ENCODE results near the gene PGLYRP2. TPM values are rescaled to one million over a fixed set of nuclear protein-coding genes. Genes with fewer than 3 reads are reported as not detected.

The PGLYRP2 gene
- total RNA-seq, 6 experiments from 2014 or later = not detected

GRCh38 chr19:15442142-15442920, 37.0 kb downstream of the PGLYRP2 start:
- Mint-ChIP-seq H3K27me3 (ENCODE audit: insufficient read depth) (peaks cover 7% of the 10 kb centered on the region), H3K4me1 (ENCODE audit: low read depth) (no peaks in the 10 kb centered on the region), H3K4me3 (no peak overlapping the region), H3K27ac (no peak overlapping the region), H3K36me3 (ENCODE audit: low read depth) (no peaks in the 10 kb centered on the region), H3K9me3 (no peaks in the 10 kb centered on the region)
- no peak for DNase-seq
- TF ChIP-seq CTCF (IDR thresholded peaks at IDR 0.05) = no peak

GRCh38 chr19:15441317-15441716, 38.0 kb downstream of the PGLYRP2 start:
- no peak for DNase-seq
- Mint-ChIP-seq H3K9me3 (no peaks in the 10 kb centered on the region), H3K36me3 (ENCODE audit: low read depth) (no peaks in the 10 kb centered on the region), H3K27ac (no peak overlapping the region), H3K27me3 (ENCODE audit: insufficient read depth) (peaks cover 6% of the 10 kb centered on the region), H3K4me1 (ENCODE audit: low read depth) (no peaks in the 10 kb centered on the region), H3K4me3 (no peak overlapping the region)
- no peak for TF ChIP-seq CTCF (IDR thresholded peaks at IDR 0.05)

- H3K4me1 Mint-ChIP-seq (ENCODE audit: low read depth) = no peaks in the 10 kb centered on the region
- TF ChIP-seq CTCF (IDR thresholded peaks at IDR 0.05) = no peak
- no peak overlapping the region for H3K4me3 Mint-ChIP-seq
- H3K27ac Mint-ChIP-seq = no peak overlapping the region
- no peak for DNase-seq
- no peaks in the 10 kb centered on the region for H3K9me3 Mint-ChIP-seq
- H3K36me3 Mint-ChIP-seq (ENCODE audit: low read depth) = no peaks in the 10 kb centered on the region
- peaks cover 6% of the 10 kb centered on the region for H3K27me3 Mint-ChIP-seq (ENCODE audit: insufficient read depth)
These were observed 39.3 kb downstream of the PGLYRP2 start for GRCh38 chr19:15439821-15440641.

GRCh38 chr19:15439078-15439799, 40.1 kb downstream of the PGLYRP2 start:
- H3K27ac Mint-ChIP-seq = no peak overlapping the region
- H3K4me1 Mint-ChIP-seq (ENCODE audit: low read depth) = no peaks in the 10 kb centered on the region
- no peak overlapping the region for H3K4me3 Mint-ChIP-seq
- H3K27me3 Mint-ChIP-seq (ENCODE audit: insufficient read depth) = peaks cover 6% of the 10 kb centered on the region
- H3K36me3 Mint-ChIP-seq (ENCODE audit: low read depth) = no peaks in the 10 kb centered on the region
- no peak for TF ChIP-seq CTCF (IDR thresholded peaks at IDR 0.05)
- H3K9me3 Mint-ChIP-seq = no peaks in the 10 kb centered on the region
- DNase-seq = no peak

- H3K27me3 Mint-ChIP-seq (ENCODE audit: insufficient read depth) = peaks cover 3% of the 10 kb centered on the region; the same call in 1 of the 2 replicates
- DNase-seq = no peak
- no peak for TF ChIP-seq CTCF (IDR thresholded peaks at IDR 0.05)
These were observed 40.7 kb downstream of the PGLYRP2 start for GRCh38 chr19:15438577-15438976.

More at GRCh38 chr19:15438577-15438976, 40.7 kb downstream of the PGLYRP2 start:
- H3K36me3 Mint-ChIP-seq (ENCODE audit: low read depth) = no peaks in the 10 kb centered on the region
- H3K9me3 Mint-ChIP-seq = no peaks in the 10 kb centered on the region
- H3K4me3 Mint-ChIP-seq = no peak overlapping the region
- peaks cover under 1% of the 10 kb centered on the region for H3K4me1 Mint-ChIP-seq (ENCODE audit: low read depth)
- no peak overlapping the region for H3K27ac Mint-ChIP-seq
